ENCODE data around the gene STRAP.
"Not testable (repeated sequence)": the region's sequence is repeated elsewhere in the genome, so short reads cannot be mapped to it uniquely, and the experiment has no call there.

The STRAP gene

DNA sequence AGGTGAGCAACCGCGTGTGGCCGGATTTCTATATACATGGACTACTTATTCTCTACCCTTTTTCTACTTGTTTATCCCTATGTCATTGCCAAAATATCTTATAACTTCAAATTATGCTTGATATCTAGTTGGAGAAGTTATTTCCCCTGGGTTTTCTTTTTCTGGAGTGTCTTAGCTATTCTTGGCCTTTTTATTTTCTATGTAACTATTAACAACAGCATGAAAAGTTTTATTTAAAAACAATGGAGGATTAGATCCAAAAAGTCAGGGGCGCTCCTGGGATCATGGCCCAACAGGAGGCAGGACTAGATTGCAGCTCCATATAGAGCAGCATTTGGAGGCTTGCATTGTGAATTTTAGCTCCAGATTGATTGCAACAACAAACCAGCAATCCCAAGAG, 8.6 kb upstream of the STRAP start:
- DNase-seq (ENCODE audit: low spot score), result no peak

DNA sequence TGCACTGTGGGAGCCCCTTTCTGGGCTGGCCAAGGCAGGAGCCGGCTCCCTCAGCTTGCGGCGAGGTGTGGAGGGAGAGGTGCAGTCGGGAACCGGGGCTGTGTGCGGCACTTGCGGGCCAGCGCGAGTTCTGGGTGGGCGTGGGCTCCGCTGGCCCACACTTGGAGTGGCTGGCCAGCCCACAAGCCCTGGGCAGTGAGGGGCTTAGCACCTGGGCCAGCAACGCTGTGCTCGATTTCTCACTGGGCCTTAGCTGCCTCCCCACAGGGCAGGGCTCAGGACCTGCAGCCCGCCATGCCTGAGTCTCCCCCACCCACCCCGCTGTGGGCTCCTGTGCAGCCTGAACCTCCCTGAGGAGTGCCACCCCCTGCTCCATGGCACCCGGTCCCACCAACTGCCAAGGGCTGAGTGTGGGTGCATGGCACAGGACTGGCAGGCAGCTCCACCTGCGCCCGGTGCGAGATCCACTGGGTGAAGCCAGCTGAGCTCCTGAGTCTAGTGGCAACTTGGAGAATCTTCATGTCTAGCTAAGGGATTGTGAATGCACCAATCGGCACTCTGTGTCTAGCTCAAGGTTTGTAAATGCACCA, 7.5 kb upstream of the STRAP start:
- DNase-seq (ENCODE audit: low spot score), result not testable (repeated sequence)

DNA sequence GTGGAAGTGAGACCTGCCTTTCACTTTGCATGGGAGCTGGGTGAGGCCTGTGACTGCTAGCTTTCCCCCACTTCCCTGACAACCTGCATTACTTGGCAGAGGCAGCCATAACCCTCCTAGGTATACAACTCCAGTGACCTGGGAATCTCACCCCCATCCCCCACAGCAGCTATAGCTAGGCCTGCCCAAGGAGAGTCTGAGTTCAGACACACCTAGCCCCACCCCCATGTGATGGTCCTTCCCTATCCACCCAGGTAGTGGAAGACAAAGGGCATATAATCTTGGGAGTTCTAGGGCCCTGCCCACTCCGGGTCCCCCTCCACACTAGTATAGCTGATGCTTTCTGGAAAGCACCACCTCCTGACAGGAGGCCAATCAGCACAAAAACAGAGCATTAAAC, 6.3 kb upstream of the STRAP start:
- no peak for DNase-seq (ENCODE audit: low spot score)

DNA sequence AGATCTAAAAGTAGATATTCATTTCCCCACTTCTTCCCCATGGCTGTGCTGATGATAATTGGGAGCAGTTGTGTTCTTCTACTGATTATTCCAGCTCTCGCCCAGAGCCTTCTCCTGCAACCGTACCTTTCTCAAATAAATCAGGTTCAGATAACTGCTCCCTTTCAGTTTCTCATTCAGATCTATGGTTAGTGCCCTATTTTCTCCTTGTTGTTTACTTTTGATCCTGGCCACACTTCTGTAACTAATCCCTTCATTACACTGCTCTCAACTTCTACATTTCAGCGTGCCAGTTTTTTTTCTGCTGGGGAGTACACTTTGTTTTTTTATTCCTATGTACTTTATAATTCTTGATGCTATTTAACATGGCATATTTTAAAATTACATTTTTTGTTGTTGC, 2.8 kb upstream of the STRAP start:
- DNase-seq (ENCODE audit: low spot score), result no peak

DNA sequence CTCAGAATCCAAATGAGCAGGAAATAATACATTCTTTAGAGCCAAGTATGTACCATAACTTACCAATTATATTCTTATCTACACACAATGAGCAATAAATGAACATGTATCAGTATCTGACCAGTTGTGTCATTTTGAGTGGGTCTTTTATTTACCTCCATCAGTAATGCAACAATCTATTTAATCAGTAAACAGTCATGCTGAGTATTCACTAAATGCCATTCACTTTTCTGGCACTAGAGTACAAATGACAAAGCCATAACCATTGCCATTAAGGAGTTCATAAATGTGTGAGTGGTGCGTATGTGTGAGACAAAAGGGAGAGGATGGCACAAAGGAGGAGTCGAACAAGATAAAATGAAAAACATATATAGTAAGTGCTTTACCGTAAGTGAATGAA, 1.5 kb upstream of the STRAP start:
- DNase-seq (ENCODE audit: low spot score), result no peak

DNA sequence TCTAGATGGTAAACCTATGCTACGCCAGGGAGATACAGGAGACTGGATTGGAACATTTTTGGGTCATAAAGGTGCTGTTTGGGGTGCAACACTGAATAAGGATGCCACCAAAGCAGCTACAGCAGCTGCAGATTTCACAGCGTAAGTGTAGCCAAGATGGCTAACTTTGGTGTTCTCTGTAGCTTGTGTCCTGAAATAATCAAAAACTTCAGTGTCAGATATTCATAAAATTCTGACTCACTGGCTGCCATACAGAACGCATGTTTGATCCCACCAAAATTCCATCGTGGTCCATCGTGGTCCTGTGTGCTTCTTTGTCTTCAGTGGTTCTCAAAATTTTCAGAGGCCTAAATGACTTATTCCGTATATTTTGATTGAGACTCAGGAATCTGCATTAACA, 1.3 kb downstream of the STRAP start:
- no peak for DNase-seq (ENCODE audit: low spot score)

DNA sequence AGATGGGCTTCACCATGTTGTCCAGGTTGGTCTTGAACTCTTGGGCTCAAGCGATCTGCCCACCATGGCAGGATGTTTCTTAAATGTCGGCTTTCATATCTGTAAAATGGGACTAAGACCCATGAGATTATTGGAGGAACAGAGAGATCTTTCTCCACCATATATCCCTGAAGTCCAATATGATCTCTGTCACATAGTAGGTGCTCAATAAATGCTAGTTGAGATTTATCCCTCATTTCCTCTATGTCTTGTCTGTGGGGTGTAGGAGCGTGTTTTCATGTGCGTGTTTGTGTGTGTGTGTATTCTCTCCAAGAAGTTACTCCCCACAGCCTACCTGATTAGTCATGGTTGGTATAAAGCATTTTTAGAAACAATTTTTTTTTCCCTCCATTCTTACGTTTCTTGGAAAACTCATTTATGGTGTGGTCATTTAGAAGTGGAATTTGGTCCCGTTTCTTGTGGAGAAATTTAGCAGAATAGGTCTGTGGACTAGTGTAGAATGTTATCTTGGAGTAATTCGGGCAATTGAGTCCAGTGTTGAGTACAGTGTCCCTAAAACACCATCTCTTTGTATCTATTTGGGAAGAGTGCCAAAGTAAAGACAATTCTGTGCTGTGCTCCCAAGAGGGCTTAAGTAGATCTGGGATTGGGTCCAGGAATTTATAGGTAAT, 4.3 kb downstream of the STRAP start:
- DNase-seq (ENCODE audit: low spot score), result no peak

DNA sequence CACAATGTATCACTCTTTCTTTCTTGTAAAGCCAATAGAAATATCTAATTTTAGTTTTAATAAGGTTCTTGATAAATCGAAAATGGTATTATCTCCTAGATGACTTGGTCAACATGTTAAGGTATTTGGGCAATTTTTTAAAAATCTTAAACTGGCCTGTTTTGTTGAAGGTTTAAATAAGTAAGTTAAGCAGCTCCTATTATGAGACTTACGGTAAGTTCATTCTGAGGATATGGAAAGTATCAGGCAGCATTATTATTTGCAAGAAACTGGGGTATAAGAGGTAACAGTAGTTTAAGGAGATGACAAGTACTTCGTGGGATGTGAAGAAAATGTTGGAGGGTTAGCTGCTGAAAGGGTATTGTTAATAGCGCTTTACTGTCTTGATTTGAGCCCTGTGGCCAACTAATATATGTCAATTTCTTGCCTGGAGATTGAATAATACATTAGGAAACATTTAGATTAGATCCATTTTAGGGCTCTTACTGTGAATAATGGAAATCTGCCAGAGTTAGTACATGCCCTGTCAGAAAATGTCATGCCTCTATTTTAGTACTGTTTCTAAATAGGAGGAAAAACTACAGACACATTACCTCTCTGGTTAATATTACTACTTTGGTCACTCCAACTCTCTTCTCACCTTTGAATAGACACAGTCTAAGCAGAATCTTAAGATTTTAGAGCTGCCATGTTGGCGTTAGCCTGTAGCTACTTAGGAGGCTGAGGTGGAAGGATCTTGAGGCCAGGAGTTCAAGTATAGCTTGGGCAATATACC, 5.0 kb downstream of the STRAP start:
- DNase-seq (ENCODE audit: low spot score), result no peak

DNA sequence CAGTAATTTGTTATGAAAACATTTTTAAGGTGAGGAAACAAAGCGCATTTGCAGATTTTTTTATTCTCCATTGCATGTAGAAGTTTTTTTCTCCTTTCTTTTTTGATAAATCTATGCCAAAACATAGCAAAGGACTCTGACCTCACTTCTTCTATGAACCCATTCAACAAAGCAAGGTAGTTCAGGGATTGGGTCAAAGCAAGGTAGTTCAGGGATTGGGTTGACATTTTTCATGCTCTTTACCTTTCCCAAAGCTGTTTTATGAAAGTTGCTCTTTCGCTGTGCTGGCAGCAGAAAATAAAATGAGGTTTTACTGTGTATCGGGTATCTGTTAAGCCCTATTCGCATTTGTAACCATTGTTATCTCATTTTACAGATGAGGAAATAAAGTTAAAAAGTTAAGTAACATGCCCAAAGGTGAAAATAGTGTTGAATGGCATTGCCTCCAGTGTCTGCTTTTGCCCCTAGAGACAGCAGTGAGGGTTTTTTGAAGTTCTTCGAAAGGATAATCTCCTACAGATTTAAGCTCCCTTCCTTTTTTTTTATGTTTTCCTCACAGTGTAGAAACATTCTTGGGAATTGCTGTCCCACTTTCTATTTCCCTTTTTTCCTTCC, 10.6 kb downstream of the STRAP start:
- no peak for DNase-seq (ENCODE audit: low spot score)

DNA sequence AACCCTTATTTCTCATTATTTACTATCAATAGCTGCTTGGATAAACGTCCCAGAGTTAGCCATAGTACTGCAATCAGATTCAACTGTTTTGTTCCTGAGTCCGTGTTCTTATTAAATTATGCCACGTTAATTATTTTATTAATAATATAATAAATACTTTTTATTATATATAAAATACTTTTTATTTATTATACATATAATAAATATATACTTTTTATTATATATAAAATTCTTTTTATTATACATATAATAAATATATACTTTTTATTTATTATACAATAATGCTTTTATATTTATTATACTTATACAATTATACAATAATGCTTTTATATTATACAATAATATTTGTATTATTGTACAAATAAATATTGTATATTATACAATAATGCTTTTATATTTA, 11.1 kb downstream of the STRAP start:
- DNase-seq (ENCODE audit: low spot score), result no peak

DNA sequence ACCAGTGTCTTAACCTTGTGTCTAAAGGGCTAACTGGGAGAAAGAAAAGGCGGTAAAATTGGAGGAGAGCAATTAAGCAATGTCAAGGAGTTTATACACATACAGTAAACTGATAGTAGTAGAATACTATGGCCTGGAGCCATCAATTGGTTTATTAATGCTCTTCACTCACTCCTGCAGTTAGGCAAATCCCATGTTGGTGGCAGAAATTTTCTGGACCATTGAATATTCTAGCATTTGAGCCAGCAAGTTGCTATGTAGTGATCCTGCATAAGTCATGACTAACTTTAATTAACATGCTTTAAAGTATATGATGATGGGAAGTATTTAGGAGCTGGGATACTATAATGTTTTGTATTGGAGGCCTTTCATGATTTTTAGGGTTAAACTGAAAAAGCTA, 14.7 kb downstream of the STRAP start:
- DNase-seq (ENCODE audit: low spot score), result no peak

DNA sequence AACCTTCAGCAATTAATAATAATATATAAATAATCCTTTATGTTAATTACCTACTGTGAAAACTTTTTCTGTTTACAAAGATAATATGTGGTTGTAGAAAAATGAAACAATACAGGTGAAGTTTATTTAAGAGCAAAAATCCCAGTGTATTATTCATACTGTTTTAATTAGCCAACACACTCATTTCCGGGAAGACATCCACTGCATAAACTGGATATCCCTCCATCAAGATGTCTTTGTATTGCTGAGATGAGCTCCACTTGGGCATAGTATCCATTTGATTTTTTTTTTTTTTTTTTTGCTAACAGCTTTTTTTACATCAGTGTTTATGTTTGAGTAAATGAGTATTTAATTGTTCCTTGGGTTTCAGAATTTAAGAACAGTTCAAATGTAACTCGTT, 15.2 kb downstream of the STRAP start:
- no peak for DNase-seq (ENCODE audit: low spot score)

DNA sequence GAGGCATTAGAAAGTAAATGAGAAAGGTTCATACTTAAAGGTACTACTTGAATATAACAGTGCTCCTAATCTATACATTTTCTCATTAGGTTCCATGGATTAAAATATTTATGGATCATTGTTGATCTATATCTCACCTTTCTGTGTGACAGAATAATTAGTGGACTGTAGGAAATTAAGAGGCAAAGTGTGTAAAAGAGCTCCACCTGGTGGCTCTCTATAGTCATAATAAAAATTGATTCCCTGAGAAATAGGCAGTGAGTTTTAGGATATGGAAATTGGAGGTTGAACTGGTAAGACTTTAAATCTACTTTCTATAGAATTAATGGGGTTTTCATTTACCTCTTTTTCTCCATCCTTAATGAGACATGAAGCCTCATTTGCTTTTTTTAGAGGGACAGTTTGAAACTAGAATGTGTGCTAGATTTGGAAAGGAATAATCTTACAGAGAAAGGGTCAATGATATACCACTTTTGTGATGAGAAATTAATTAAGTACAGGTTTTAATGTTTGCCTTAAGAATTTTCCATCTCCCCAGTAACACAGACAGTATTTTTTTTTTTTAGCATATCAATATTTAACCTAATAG, 17.2 kb downstream of the STRAP start:
- DNase-seq (ENCODE audit: low spot score), result no peak

DNA sequence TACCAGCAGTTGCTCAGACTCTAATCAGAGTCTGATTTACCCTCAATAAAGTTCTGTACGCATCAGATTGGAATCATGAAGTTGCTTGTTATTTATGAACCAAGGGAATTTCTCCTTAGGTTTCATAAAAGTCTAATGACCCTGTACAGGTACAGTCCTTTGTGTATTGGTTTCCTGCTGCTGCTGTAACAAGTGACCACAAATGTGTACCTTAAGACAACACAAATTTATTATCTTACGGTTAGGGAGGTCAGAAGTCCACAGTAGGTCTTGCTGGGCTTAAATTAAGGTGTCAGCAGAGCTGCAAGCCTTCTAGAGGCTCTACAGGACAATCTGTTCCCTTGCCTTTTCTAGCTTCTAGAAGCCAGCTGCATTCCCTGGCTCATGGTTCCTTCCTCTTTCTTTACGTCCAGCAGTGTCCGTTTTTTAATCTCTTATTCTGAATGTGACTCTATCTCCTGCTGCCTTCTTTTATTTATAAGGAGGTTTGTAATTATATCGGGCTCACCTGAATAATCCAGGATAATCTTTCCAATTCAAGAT, 22.3 kb downstream of the STRAP start:
- no peak for DNase-seq (ENCODE audit: low spot score)

DNA sequence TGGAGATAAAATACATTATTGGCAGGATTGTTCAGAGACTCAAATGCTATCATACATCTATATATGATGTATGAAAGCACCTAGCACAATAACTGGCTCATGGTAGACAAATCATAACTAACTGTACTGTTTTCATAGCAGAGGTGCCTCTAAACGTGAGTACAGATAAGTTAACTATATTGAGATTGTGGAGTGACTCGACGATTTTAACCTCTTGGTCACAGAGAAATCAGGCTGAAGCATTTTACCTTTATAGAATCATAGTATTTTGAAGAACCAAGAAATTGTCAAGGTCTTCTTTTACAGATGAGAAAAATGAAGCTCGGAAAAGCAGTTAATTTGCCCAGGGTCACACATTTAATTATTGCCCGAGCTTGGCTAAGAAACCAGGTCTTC, 28.3 kb downstream of the STRAP start:
- DNase-seq (ENCODE audit: low spot score), result no peak

DNA sequence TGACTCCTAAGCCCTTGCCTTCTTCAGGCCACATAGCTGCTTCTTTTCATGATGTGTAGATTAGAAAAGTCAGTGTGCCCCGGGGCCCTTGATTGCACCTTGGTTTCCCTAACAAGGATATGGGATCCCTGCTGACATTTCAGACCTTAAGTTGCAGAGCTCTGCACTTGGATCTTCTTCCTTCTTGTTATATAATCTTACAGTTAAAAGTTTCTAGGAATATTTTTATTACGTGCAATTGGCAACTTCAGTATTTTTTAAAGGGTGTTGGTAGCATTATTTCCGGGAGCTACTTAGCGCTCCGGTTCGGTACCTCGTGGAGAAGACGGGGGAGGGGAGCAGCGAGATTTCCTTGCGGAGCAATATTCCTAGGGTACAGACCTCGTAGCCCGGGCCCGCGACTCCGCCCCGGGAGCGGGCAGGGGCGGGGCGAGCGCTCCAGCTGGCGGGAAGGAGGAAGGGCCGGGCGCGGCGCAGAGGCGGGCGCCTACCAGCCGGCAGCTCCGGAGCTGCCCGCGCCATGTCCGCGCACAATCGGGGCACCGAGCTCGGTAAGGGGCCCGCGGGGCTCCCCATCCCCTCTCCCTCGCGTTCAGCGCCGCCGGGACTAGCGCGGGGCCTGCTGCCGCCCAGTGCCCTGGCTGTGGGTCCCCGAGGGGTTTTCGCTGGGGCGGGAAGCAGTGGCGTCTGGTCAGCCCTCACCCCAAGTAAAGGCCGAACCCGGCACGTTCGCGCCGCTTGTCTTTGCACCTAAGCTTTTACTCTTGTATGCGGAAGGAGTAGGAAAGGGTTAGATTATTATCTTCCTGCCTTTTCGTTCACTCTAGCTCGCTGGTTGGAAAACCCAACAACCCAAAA, 28.9 kb downstream of the STRAP start, which contains the start of gene DERA:
Gene DERA, plus strand, starts transcription at position 469 of the 858 bp plus-strand sequence. Its CDS starts 52 bp downstream, at position 521.
- peak; percentile 51 for DNase-seq (ENCODE audit: low spot score)

DNA sequence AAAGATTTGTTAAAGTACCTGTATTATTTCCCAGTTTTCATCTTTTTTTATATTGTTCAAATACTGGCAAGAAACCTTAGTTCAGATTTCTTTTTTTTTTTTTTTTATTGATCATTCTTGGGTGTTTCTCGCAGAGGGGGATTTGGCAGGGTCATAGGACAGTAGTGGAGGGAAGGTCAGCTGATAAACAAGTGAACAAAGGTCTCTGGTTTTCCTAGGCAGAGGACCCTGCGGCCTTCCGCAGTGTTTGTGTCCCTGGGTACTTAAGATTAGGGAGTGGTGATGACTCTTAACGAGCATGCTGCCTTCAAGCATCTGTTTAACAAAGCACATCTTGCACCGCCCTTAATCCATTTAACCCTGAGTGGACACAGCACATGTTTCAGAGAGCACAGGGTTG, 29.7 kb downstream of the STRAP start:
- not testable (repeated sequence) for DNase-seq (ENCODE audit: low spot score)

DNA sequence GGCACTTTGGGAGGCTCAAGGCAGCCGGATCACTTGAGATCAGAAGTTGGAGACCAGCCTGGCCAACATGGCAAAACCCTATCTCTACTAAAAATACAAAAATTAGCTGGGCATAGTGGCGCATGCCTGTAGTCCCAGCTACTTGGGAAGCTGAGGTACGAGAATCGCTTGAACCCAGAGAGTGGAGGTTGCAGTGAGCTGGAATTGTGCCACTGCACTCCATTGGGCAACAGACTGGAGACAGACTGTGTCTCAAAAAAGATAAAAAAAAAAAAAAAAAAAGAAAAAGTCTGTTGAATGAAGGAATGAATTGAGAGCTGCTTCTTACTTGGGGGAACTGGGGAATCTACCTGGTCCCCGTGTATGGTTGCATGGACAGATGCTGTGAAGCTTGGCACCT, 31.9 kb downstream of the STRAP start:
- DNase-seq (ENCODE audit: low spot score), result not testable (repeated sequence)

DNA sequence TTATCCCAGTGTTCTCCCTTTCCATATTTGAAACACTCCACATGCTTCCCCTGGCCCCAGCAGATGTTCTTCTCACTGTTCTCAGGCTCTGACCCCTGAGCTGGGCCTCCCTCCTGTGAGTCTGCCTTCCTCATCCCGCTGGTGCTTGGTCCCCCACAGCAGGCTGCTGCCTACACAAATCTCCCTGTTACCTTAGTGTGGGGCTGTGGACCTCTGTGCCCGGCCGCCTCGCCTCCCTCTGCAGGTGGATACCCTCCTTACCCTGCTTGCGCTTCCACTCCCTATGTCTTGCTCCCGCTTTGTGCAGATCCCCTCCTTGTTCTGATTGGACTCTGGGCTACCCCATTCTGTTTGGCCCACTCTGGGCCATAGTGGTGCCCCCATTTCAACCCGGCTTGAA, 35.9 kb downstream of the STRAP start:
- DNase-seq (ENCODE audit: low spot score), result no peak

DNA sequence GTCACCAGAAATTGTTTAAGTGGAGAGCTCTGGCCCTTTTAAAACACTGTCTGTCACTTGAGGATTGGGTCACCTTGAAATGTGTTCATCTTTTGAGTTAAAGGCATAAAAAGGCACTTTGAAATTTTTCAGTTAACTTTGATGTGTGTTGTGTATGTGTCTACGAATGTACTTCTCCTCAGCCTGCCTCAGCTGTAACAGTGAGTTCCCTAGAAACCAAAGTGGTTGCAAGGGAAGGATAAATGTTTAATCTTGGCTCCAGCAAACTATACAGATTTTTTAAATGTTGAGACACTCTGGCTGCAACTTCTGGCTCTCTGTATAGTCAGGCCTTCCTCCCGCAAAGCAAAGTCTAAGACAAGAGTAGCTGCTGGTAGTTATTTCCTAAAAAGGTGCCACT, 37.2 kb downstream of the STRAP start:
- no peak for DNase-seq (ENCODE audit: low spot score)

DNA sequence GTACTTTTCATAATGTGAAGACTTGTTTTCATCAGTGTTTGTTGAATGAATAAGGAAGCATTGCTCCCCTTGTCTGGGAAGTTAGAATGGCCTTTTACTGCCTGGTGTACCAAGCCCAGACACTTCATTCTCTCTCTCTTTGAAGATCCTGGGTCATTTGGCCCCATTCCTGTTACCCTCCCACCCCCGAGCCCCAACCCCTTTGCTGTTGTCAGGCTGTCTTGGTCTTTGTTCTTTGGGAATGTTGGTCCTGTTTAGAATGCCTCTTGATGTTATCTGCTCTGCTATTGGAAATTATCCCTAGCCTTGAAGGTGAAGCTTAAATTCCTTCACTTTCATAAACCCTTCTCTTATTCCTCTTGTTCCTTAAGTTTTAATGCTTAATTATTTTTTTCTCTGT, 42.8 kb downstream of the STRAP start:
- DNase-seq (ENCODE audit: low spot score), result no peak

Measured in HuH-7.5 (cell line).